Smooth muscle cell of the brain vasculature (primary cell): Measurements from ENCODE around the gene MDC1.
A peak's percentile ranks its signal among the peaks of the same experiment; 100 is the strongest.

Source experiments
- DNase-seq: peaks from one replicate; pipeline ENCODE4 v3.0.0-alpha.2; 2012; ENCODE audit warnings: low read depth, low spot score

MDC1 gene

DNA sequence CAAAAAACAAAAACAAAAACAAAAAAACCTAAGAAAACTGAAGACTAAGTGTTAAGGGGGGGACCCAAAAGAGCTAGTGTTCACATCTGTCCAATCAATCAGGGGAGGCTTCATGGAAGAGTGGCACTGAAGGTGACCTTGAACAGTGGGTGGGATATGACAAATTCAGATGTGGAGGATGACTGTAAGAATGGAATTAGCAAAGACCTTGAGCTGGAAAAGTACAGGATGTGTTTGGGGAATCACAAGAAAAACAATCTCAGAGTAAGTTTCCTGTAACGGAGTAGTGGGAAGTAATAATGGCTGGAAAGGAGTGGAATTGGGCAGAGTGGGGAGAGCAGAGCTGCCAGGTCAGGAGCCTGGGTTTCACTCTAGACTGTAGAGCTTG lies 30.2 kb upstream of the MDC1 start:
- no peak for DNase-seq

DNA sequence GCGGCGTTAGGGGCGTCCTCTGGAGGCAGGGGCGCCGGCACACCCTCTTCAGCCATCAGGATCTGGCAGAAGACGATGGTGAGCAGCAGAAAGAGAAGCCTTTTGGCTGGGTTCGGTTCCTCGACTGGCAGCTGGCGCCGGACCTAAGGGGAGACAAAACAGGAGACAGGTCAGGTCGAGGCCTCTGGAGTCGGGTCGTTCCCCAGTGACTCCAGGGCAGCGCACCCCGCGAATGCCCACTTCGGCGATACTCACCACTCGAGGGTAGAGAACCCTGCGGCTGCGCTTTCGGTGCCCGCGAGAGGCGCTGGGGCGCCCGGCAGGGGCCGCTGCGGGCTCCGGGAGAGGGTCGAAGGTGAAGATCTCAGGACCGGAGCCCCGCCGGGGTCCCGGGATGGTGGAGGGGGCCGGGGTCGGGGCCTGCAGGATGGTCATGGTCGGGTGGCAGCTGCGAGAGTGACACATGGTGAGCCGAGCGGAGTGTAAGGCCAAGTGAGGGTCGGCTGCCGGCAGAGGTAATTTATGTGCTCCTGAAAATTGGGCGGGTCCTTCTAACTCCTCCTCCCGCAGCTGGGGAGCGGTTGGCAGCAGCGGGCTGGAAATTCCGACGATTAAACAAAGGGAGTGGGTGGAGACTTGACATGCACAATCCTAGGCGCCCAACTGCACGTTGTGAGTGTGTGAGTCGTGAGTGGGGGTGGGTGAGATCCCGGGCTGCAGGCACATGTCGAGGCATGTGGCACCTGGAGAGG lies 27.1 kb upstream of the MDC1 start, which contains the start of gene IER3:
IER3 (minus strand) TSS at position 494 of the 752 bp plus-strand sequence; CDS start at position 465, 29 bp downstream.
- peak; percentile 61 for DNase-seq

DNA sequence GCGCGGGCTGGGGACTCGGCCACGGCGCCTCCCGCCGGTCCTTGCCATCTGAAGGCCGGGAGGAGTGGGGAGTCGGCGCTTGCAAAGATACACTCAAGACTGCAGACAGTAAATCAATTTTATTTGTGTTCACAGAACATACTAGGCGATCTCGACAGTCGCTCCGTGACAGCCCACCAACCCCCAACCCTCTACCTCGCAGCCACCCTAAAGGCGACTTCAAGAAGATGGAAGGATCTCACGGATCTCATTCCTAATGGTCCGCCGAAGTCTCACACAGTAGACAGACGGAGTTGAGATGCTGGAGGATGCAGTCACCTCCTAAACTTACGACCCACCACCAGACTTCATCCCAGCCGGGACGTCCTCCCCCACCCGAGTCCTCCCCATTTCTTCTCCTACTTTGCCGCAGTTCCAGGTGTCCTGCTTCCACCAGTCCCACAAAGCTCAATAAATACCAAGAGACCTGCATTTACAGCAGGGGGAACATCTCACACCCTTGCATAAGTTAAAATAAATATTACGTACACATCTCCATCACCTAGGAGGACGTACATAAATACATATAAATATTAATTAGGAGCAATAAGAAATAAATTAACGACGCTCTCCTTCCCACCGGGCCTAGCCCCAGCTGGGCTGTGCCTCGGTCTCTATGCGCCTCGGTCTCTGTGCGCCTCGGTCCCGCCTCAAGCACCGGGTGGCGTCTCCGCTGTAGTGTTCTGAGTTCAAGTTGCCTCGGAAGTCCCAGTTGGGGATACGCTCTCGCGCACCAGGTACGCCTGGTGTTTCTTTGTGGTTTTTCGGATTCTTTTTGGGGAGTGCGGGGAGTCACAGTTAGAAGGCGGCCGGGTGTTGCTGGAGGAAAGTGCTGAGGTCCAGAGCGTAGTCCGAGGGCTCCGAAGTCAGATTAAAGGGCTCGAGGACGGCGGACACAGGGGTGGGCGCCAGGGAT lies 26.3 kb upstream of the MDC1 start:
- DNase-seq, result no peak

DNA sequence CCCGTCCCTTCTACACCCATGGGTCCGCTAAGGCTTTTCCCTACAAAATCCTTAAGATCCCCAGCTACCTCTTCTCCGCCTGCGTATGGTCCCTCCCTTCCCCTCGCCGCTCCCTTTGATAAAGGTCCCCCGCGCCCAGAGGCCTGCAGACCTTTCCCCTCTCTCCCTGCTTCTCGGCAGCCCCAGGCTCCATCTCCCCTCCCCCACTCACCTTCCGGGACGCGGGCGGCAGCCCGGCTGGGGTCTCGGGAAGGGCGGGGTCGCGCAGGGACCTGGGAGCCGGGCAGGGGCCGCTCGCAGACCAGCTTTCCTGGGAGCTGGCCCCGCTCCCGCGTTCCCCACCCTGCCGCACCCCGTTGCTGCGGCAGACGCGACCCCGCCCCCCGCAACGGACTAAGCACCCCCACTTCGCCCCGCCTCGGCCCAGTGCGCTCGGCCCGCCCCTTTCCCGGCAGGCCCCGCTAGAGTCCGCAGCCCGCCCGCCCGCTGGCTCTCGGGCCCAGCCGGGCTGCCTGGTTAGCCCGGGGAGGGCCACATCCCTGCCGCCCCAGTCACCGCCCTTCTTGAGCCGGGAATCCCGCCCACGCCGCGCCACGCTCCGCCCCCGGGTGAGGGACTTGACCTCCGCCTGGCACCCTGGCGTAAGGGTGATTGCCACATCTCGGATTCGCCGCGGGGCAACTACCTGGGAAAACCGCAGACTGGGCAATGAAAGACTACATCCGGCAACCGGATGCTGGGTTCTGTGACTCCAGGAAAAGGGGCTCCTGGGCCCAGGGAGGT lies 25.4 kb upstream of the MDC1 start, which contains the start of gene FLOT1:
FLOT1 (minus strand) TSS at position 372 of the 783 bp plus-strand sequence. CDS start 498 bp downstream, outside the sequence.
- DNase-seq, result peak; percentile 92

DNA sequence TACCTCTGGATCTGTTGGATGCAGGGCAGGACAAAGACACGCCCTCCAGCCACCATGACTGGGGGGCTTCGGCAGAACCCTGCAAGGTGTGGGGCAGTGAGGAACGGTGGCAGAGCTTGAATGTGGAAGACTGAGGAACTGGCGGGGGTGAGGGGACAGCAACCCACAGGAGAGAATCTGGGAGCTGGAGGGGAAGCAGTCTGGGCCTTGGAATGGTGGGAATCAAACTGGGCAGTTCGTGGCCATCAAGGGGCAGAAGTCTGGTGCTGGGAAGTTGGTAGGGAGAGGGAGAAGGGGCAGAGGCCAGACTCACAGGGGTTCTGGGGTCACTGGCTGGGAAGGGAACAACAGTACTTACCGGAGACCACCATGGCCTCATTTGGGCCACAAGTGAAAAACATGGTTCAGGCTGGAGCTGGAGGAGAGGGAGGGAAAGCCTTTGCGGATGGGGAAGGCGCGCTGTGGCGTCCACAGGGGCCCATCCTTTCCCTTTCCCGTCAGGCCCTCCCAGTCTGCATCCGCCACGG lies 24.8 kb upstream of the MDC1 start:
- no peak for DNase-seq

DNA sequence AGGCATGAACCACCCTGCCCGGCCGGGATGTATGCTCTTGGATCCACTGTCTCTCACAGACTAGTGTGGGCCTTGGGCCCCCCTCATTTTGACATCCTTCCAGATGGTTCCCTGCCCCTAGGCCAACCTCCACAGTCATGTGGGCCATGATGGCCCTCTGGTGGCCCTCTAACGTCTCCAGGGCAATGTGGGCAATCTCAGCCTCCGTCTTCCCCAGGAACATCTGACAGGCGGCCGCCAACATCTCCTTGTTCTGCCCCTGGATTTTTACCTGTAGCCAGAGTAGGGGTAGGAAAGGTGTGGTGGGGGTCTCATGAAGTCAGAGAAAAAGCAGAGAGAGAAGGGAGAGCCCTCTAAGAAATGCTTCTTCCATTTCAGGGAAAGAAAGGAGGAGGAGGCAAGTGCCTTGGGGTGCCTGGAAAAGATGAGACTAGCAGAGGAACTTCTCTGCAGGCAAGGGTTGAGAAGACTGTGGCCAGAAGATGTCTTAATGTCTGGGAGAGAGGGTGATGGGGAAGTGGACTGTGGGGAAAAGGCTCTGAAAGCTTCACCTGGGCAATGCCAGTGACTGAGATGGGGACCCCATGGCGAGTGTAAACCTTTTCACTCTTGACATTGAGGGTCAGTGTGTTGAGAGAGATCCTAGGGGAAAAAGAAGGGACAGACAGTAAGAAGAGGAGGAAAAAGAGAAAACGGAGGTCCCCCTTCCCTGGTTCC lies 24.1 kb upstream of the MDC1 start:
- DNase-seq, result no peak

DNA sequence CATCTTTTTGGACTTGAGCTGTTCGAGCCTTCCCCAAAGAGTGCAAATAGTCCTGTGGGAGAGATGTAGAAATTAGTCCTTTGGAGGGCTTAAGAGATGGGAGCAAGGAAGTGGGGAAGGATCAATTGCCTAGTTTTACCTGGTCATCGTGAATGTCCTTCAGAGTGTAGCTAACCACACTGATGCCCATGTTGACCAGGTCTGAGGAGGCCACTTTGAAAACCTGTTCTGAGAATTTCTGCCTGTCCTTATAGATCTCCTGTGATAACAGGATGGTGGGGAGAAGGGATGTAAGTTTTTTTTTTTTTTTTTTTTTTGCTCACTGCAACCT lies 23.4 kb upstream of the MDC1 start:
- DNase-seq, result no peak

DNA sequence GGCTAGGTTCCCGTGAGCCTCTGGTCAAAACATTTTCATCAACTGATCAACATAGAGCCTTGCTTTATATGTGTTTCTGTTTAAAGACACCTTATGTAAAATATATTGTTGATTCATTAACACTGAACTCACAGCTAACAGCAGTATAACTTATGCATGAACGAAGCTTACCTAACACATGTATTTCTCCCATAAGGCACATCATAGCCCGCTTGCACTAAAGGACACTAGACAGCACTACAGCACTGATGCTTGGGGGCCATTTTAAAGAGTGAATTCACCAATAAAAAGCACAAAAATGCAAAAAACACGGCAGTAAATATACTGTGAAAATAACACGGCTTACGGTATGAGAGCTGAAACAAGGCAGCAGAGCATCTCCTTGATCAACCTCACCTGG lies 21.5 kb upstream of the MDC1 start:
- no peak for DNase-seq

DNA sequence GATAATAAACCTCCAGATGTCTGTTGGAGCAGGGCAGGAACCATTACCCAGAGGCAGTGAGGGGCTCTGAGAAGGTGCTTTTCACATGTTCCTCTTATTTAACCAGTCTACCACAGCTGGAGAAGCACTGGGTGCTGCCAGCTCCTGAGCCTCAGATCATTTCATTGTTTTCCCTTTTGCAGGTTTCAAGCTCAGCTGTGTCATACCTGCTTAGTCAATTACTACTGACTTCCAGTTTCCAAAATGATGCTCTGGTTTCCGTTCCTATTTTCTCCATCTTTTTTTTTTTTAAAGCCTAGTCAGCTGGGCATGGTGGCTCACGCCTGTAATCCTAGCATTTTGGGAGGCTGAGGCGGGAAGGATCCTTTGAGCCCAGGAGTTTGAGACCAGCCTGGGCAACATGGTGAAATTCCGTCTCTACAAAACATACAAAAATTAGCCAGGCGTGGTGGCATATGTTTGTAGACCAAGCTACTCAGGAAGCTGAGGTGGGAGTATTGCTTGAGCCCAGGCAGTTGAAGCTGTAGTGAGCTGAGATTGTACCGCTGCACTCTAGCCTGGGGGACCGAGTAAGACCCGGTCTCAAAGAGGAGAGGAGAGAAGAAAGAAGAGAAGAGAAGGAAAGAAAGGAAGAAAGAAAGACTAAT lies 18.7 kb upstream of the MDC1 start:
- no peak for DNase-seq

DNA sequence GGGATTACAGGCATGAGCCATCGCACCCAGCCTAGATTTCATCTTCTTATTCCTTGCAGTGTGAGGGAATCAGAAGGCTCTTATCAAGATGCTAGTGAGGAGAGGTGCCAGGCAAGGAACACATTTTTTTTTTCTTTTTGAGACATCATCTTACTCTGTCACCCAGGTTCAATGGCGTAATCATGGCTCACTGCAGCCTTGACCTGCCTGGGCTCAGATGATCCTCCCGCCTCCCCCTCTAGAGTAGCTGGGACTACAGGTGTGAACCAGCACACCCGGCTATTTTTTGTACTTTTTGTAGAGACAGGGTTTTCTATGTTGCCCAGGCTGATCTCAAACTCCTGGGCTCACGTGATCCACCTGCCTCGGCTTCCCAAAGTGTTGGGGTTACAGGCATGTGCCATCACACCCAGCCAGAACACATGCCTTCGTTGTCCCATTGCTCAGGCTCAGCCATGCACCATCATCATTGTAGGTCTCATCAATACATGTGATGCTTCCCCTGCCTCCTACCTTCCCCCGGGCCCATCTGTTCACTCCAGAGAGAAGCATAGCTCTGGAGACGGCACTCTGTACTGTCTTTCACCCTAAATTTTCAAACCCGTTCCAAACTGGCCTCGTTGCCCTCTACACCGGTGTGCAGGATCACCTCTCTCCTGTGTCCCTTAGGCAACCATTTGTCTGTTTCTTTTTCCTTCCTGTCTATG lies 15.3 kb upstream of the MDC1 start:
- no peak for DNase-seq

DNA sequence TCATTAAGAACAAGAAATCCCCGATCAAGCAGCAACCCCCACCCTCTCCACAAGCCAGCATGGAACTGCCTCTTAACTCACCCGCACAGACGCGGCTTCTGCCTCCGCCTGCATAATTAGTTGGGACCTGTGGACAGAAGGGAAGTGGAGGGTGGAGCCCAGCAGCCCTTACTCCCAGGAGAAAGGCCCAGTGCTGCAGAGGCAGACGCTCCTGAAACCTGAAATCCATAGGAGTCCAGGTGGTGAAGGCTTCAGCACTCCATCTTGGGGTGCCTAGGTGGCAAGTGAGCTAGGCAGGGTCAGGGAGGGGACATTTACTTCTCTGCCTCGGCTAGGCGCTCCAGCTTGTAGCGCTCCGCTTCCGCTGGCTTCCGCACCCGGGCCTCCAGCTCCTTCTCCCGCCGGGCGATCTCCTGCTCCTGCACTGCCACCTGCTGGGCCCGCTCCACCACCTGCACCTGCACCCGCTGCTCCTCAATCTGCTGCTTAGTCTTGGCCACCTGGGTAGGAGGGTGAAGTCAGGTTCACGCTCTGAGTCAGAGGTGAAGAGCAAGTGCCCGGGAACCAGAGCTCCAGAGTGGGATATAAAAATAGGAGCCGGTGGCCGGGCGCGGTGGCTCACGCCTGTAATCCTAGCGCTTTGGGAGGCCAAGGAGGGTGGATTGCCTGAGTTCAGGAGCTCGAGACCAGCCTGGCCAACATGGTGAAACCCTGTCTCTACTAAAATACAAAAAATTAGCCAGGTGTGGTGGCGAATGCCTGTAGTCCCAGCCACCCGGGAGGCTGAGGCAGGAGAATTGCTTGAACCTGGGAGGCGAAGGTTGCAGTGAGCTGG lies 13.7 kb upstream of the MDC1 start:
- no peak for DNase-seq

DNA sequence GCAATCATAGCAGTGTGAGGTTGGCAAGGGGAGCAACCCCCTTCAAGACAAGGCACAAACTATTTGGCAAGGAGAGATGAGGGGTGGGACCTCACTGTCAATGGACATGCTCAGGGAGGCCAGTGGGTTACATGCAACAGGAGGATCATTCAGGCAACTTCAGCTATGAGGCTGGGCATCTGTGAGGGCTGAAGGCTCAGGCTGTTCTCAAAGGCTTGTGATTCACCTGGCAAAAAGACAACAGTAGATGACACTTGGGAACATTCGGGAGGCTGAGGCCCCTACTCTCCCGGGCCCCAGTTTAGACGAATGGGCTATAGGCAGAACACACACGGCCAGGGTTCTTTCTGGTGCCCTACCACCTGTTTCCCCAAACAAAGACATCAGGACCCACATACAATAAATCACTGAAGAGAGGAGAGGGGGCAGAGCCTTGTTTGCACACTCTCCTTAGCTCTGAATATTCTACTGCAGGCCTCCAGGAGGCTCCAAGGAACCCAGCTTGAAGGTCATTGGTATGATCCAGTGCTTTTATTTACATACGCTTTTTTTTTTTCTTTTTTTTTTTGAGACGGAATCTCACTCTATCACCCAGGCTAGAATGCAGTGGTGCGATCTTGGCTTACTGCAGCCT lies 11.0 kb upstream of the MDC1 start:
- DNase-seq, result no peak

DNA sequence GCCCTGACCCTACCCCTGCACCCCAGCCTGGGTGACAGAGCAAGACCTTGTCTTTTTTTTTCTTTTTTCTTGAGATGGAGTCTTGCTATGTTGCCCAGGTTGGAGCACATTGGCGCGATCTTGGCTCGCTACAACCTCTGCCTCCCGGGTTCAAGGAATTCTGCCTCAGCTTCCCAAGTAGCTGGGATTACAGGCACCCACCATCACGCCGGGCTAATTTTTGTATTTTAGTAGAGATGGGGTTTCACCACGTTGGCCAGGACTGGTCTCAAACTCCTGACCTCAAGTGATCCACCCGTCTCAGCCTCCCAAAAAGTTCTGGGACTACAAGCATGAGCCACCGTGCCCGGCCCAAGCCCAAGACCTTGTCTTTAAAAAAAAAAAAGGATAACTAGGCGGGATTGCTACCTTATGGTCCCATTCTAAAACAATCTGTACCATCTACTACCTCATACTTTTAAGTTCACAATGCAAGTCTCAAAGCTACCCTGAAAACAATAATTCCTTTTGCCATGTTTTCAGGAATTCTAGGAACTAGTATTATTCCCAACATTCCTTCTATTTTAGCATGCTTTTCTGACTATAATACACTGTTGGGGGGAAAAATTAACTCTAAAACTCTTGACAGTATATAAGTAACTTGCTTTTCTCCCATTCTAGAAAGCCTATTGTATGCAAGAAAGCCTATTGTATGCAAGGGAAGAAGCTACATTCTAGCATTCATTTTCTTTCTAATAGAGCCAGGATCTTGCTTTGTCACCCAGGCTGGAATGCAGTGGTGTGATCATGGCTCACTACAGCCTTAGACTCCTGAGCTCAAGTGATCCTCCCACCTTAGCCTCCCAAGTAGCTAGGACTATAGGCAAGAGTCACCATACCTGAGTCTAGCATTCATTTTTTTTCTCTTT lies 9.7 kb upstream of the MDC1 start:
- DNase-seq, result no peak

DNA sequence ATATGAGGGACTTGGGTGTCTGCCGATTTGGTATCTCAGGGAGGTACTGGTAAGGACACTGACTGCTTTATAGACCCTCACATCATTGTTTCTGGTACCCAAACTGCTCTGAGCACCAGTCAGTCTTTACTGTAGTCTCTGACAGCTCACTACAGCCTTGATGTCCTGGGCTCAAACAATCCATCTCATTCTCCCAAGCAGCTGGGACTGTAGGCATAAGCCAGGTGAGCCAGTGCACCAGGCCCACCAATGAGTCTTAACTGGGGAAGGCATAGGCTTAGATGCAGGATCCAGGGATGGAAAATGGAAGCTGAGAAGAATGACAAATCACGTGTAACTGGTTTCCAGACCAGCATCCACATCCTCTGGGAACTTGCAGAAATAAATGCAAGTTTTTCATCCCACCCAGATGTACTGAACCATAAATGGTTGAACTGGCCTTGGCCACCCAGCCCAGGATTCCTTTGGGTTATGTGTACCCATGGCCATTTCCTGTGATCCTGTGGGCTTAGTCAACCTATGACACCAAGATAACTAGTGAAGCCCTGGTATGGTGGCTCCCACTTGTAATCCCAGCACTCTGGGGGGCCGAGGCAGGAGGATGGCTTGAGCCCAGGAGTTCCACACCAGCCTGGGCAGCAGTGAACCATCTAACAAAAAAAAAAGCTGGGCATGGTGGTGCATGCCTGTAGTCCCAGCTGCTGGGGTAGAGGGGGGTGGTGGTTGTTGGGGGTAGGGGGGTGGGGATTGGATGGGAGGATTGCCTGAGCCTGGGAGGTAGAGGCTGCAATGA lies 8.8 kb upstream of the MDC1 start:
- DNase-seq, result no peak

DNA sequence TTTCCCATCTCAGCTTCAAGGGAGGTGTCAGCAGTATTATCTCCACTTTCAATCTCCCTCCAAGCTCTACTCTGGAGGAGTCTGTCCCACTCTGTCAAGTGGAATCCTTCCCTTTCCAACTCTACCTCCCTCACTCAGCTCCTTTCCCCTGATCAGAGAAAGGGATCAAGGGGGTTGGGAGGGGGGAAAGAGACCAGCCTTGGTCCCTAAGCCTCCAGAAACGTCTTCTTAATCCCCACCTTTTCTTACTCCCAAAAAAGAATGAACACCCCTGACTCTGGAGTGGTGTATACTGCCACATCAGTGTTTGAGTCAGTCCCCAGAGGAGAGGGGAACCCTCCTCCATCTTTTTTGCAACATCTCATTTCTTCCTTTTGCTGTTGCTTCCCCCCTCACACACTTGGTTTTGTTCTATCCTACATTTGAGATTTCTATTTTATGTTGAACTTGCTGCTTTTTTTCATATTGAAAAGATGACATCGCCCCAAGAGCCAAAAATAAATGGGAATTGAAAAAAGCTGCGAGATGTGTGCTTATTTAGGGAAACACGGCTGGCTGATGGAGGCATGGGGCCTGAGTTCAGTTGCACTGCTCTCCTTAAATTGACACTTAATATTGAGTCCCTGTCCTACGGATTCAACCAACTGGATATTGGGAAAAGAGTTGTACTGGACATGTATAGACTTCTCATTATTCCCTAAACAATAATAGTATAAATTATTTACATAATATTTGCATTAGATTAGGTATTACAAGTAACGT lies 8.0 kb upstream of the MDC1 start:
- DNase-seq, result no peak
